ENCODE data around the gene ENAM. TPM values are rescaled to one million over a fixed set of nuclear protein-coding genes. Genes with fewer than 3 reads are reported as not detected.

Gene ENAM
- total and polyA plus RNA-seq, 10 of the 15 experiments (the other 5 are each of a cell fraction or from before 2014, with no cell fraction given): 0.04 to 1.3 (median 0.21) TPM

GRCh38 chr4:70687821-70688794 lies 59.6 kb downstream of the ENAM start, which contains the start of gene UTP3:
UTP3 (plus strand) TSS chr4:70688532; CDS start chr4:70688678, 146 bp downstream.
- peak within 1 kb of the TSS; percentile 90 for H3K4me3 ChIP-seq
- FAIRE-seq: peak; percentile 90
- intact Hi-C loops (cut with micrococcal nuclease; ENCODE audit: unreplicated experiment): loop anchor here (1.0 to 10.0 kb wide), 4 partner anchors 17 to 307 kb away; partner anchors contain the start of genes DCK and GRSF1
- TF ChIP-seq CBX5 (IDR thresholded peaks at IDR 0.05; ENCODE audit: low read depth): peak; percentile 91
- peak; percentile 96 for TF ChIP-seq SMARCA5 (IDR thresholded peaks at IDR 0.05)
- TF ChIP-seq, protein P1, sequence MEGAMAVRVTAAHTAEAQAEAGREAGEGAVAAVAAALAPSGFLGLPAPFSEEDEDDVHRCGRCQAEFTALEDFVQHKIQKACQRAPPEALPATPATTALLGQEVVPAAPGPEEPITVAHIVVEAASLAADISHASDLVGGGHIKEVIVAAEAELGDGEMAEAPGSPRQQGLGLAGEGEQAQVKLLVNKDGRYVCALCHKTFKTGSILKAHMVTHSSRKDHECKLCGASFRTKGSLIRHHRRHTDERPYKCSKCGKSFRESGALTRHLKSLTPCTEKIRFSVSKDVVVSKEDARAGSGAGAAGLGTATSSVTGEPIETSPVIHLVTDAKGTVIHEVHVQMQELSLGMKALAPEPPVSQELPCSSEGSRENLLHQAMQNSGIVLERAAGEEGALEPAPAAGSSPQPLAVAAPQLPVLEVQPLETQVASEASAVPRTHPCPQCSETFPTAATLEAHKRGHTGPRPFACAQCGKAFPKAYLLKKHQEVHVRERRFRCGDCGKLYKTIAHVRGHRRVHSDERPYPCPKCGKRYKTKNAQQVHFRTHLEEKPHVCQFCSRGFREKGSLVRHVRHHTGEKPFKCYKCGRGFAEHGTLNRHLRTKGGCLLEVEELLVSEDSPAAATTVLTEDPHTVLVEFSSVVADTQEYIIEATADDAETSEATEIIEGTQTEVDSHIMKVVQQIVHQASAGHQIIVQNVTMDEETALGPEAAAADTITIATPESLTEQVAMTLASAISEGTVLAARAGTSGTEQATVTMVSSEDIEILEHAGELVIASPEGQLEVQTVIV (IDR thresholded peaks at IDR 0.05; ENCODE audit: borderline replicate concordance, partially characterized antibody): peak; percentile 51
- TF ChIP-seq RB1 (IDR thresholded peaks at IDR 0.05; ENCODE audit: borderline replicate concordance): peak; percentile 59; the same call in 1 of the 2 replicates
- peak; percentile 71; the same call in 1 of the 2 replicates for TF ChIP-seq TCF7 (IDR thresholded peaks at IDR 0.05; ENCODE audit: borderline replicate concordance)
- TF ChIP-seq RCOR1 (conservative IDR thresholded peaks at IDR 0.05; ENCODE audit: low read depth, low read length): 0 out of 2 replicates have a peak, but pooled peaks have one; percentile 62
- no peak for TF ChIP-seq NFYA (IDR thresholded peaks at IDR 0.05; ENCODE audit: borderline replicate concordance, low read depth, low read length)
- no peak for TF ChIP-seq ZNF384 (IDR thresholded peaks at IDR 0.05; ENCODE audit: borderline replicate concordance, low read depth, low read length)
- TF ChIP-seq TBL1XR1 (IDR thresholded peaks at IDR 0.05; ENCODE audit: low read depth, low read length): 0 out of 2 replicates have a peak, but pooled peaks have one; percentile 62
- no peak for TF ChIP-seq IRF3 (IDR thresholded peaks at IDR 0.05)
- peak; percentile 81 for TF ChIP-seq EED (IDR thresholded peaks at IDR 0.05; ENCODE audit: low read depth)
- peak; percentile 65; the same call in 1 of the 2 replicates for TF ChIP-seq POLR2AphosphoS2 (IDR thresholded peaks at IDR 0.05; ENCODE audit: low read depth, low read length)
- peak in 1 of 2 experiments; percentile 81; a peak in 2 of 4 replicates for TF ChIP-seq SRF (IDR thresholded peaks at IDR 0.05; ENCODE audit: low read depth in 2 of 2, low read length in 2 of 2)
- peak; percentile 26; the same call in 1 of the 2 replicates for TF ChIP-seq ZNF24 (IDR thresholded peaks at IDR 0.05)
- peak in 1 of 2 experiments; percentile 93; a peak in 2 of 3 replicates for TF ChIP-seq EGR1 (IDR thresholded peaks at IDR 0.05; ENCODE audit: borderline replicate concordance in 1 of 2, low read depth in 2 of 2, low read length in 2 of 2)
- TF ChIP-seq MEF2A (IDR thresholded peaks at IDR 0.05; ENCODE audit: insufficient read depth, low read depth, low read length): peak; percentile 57
- no peak for TF ChIP-seq ZNF217 (IDR thresholded peaks at IDR 0.05)
- no peak for TF ChIP-seq KDM1A (IDR thresholded peaks at IDR 0.05; ENCODE audit: borderline replicate concordance)

More at GRCh38 chr4:70687821-70688794, 59.6 kb downstream of the ENAM start, which contains the start of gene UTP3:
- H3K9ac ChIP-seq (ENCODE audit: control insufficient read depth, insufficient read depth, low read length): peak within 1 kb of the TSS; percentile 92
- in situ Hi-C loops (cut with MboI): loop anchor here (25.0 kb wide), 1 partner anchor 1626 kb away; no protein-coding TSS in a partner anchor
- H3K9me3 ChIP-seq (replicated peaks; ENCODE audit: control insufficient read depth, insufficient read depth, low read length): no peaks in the 10 kb centered on the region
- peak within 1 kb of the TSS; percentile 84 for H3K4me2 ChIP-seq (ENCODE audit: control insufficient read depth, insufficient read depth)
- BruUV-seq (replicated peaks): TSS peak; percentile 100
- ChIA-PET CTCF (interaction anchor here (0.7 to 7.9 kb wide), 24 partner anchors 9 to 322 kb away, joined by 3 to 68 read pairs (median 4); partner anchors contain the start of genes DCK and JCHAIN), SMC1A (ENCODE audit: uncharacterized antibody, unreplicated experiment) (interaction anchor here (0.7 to 7.7 kb wide), 31 partner anchors 10 to 540 kb away, joined by 3 to 84 read pairs (median 4); partner anchors contain the start of genes DCK, MOB1B and RUFY3), RAD21 (ENCODE audit: unreplicated experiment) (interaction anchor here (0.8 to 5.1 kb wide), 19 partner anchors 9 to 322 kb away, joined by 3 to 71 read pairs (median 6); partner anchors contain the start of gene JCHAIN), POLR2A (interaction anchor here (0.9 to 4.9 kb wide), 5 partner anchors 11 to 49 kb away, joined by 3 to 52 read pairs (median 4); no protein-coding TSS in a partner anchor)
- peak; percentile 93 for ATAC-seq
- H3K4me1 ChIP-seq (ENCODE audit: control insufficient read depth, insufficient read depth, low read length): peaks cover 3% of the 10 kb centered on the region; the same call in 1 of the 2 replicates
- WGBS (ENCODE audit: insufficient coverage, insufficient replicate concordance, low lambda C conversion rate, missing lambda C conversion rate): 1% methylated on average over 70 of the region's 70 CpGs
- H4K20me1 ChIP-seq (ENCODE audit: control insufficient read depth, insufficient read depth): no peaks in the 10 kb centered on the region
- peak; percentile 95 for DNase-seq (ENCODE audit: low read depth, low spot score)
- peaks cover 41% of the 10 kb centered on the region for H3K79me2 ChIP-seq (ENCODE audit: control insufficient read depth, insufficient read depth, low read length)
- H3K27ac ChIP-seq (ENCODE audit: control insufficient read depth, insufficient read depth): peak within 1 kb of the TSS; percentile 94
- peaks cover 0 to 9% of the 10 kb centered on the region in 2 experiments; a peak in 2 of 4 replicates for H3K36me3 ChIP-seq (ENCODE audit: control insufficient read depth in 2 of 2, insufficient read depth in 2 of 2, low read length in 1 of 2)
- H3K27me3 ChIP-seq (replicated peaks in 1 of 2; ENCODE audit: control insufficient read depth in 2 of 2, insufficient read depth in 2 of 2, low read length in 1 of 2): no peaks in the 10 kb centered on the region
- peak within 1 kb of the TSS; percentile 89 for H2AFZ ChIP-seq (ENCODE audit: control insufficient read depth, low read depth, low read length)

Data from GM12878 (cell line).